Ishikawa (cell line): ENCODE data around the gene VWA3B.

Experiments used
- CEBPB ChIP-seq: IDR thresholded peaks from 2 replicates; pipeline ENCODE4 v1.6.1; 2012
- CREB1 ChIP-seq: IDR thresholded peaks from 2 replicates; pipeline ENCODE4 v1.6.1; 2012; ENCODE audit warnings: low read depth
- EGR1 ChIP-seq: IDR thresholded peaks from 2 replicates; pipeline ENCODE4 v1.6.1; 2012
- EP300 ChIP-seq: IDR thresholded peaks from 2 replicates; pipeline ENCODE4 v1.6.1; 2012; ENCODE audit warnings: borderline replicate concordance
- FOXM1 ChIP-seq: IDR thresholded peaks from 2 replicates; pipeline ENCODE4 v1.6.1; 2012; ENCODE audit warnings: low read depth, borderline replicate concordance
- MAX ChIP-seq: IDR thresholded peaks from 2 replicates; pipeline ENCODE4 v1.6.1; 2012
- NFIC ChIP-seq: IDR thresholded peaks from 2 replicates; pipeline ENCODE4 v1.6.1; 2012
- RAD21 ChIP-seq: IDR thresholded peaks from 2 replicates; pipeline ENCODE4 v1.6.1; 2012; ENCODE audit warnings: low read depth
- REST ChIP-seq: IDR thresholded peaks from 2 replicates; pipeline ENCODE4 v1.6.1; 2012; ENCODE audit warnings: low read depth, mild to moderate bottlenecking
- TAF1 ChIP-seq: IDR thresholded peaks from 2 replicates; pipeline ENCODE4 v1.6.1; 2012; ENCODE audit warnings: low read depth, mild to moderate bottlenecking
- TCF12 ChIP-seq: IDR thresholded peaks from 2 replicates; pipeline ENCODE4 v1.6.1; 2012; ENCODE audit warnings: low read depth
- TEAD4 ChIP-seq: IDR thresholded peaks from 2 replicates; pipeline ENCODE4 v1.6.1; 2012
- USF1 ChIP-seq: IDR thresholded peaks from 2 replicates; pipeline ENCODE4 v1.6.1; 2012
- YY1 ChIP-seq: IDR thresholded peaks from 2 replicates; pipeline ENCODE4 v1.6.1; 2012; ENCODE audit warnings: low read depth
- ZBTB7A ChIP-seq: IDR thresholded peaks from 2 replicates; pipeline ENCODE4 v1.6.1; 2012; ENCODE audit warnings: low read depth

Gene VWA3B

GRCh38 chr2:98142106-98142791 lies 55.3 kb downstream of the VWA3B start:
- TF ChIP-seq FOXM1, result no peak
- TF ChIP-seq USF1, result no peak
- TF ChIP-seq RAD21, result no peak
- TF ChIP-seq CREB1, result no peak
- TF ChIP-seq REST, result no peak

GRCh38 chr2:98145070-98145469 lies 58.1 kb downstream of the VWA3B start:
- TF ChIP-seq ZBTB7A, result no peak
- TF ChIP-seq CEBPB, result no peak
- no peak for TF ChIP-seq EGR1
- TF ChIP-seq REST, result no peak
- TF ChIP-seq TCF12, result no peak
- TF ChIP-seq YY1, result no peak
- TF ChIP-seq RAD21, result no peak
- no peak for TF ChIP-seq TAF1
- TF ChIP-seq USF1, result no peak
- TF ChIP-seq NFIC, result no peak
- TF ChIP-seq FOXM1, result no peak
- TF ChIP-seq EP300, result no peak

- no peak for TF ChIP-seq YY1
- TF ChIP-seq TEAD4, result no peak
- TF ChIP-seq EGR1, result no peak
- no peak for TF ChIP-seq RAD21
- no peak for TF ChIP-seq TCF12
- TF ChIP-seq FOXM1, result no peak
- no peak for TF ChIP-seq ZBTB7A
- TF ChIP-seq EP300, result no peak
- no peak for TF ChIP-seq TAF1
- TF ChIP-seq USF1, result no peak
- no peak for TF ChIP-seq CEBPB
- no peak for TF ChIP-seq CREB1
- no peak for TF ChIP-seq REST
- TF ChIP-seq MAX, result no peak
- no peak for TF ChIP-seq NFIC
These were observed 61.8 kb downstream of the VWA3B start for GRCh38 chr2:98148595-98149332.

GRCh38 chr2:98149333-98149697 lies 62.3 kb downstream of the VWA3B start:
- TF ChIP-seq FOXM1 (no peak), MAX (no peak), EGR1 (no peak), TCF12 (no peak), EP300 (no peak), TEAD4 (no peak), USF1 (no peak), CEBPB (no peak), RAD21 (no peak), YY1 (no peak), ZBTB7A (no peak), TAF1 (no peak), REST (no peak), NFIC (no peak), CREB1 (no peak)
